HEK293T (cell line): Measurements from ENCODE around the gene APLN.

Source experiments
- CTCF ChIA-PET: fragments of 350-600 bp; formaldehyde crosslinking; extraction: SDS; loops from one replicate; lab custom pipeline; 2021; ENCODE audit warnings: antibody characterized with exemption, inconsistent platforms; lab: Yijun Ruan, JAX
- POLR2A ChIA-PET: fragments of 350-600 bp; formaldehyde crosslinking; extraction: SDS; loops from one replicate; lab custom pipeline; 2020; ENCODE audit warnings: antibody characterized with exemption, inconsistent platforms; lab: Yijun Ruan, JAX
- DNase-seq: peaks from one replicate; pipeline ENCODE4 v3.0.0; 2012; ENCODE audit warnings: mixed read lengths; ENCODE audit errors: extremely low spot score
- ARNT ChIP-seq: fragments of 450-650 bp; IDR thresholded peaks from 2 replicates; pipeline ENCODE4 v1.6.1; 2017; ENCODE audit warnings: mild to moderate bottlenecking
- BHLHE40 ChIP-seq: fragments of 450-650 bp; IDR thresholded peaks from 2 replicates; pipeline ENCODE4 v1.6.1; 2016; ENCODE audit warnings: mild to moderate bottlenecking, moderate library complexity, borderline replicate concordance
- CTBP1 ChIP-seq: fragments of 450-650 bp; IDR thresholded peaks from 2 replicates; pipeline ENCODE4 v1.6.1; 2016; ENCODE audit warnings: borderline replicate concordance
- ELF4 ChIP-seq: fragments of 450-650 bp; IDR thresholded peaks from 2 replicates; pipeline ENCODE4 v1.6.1; 2017; ENCODE audit warnings: antibody characterized with exemption
- FOXA1 ChIP-seq: fragments of 450-650 bp; IDR thresholded peaks from 2 replicates; pipeline ENCODE4 v1.6.1; 2016; ENCODE audit warnings: mild to moderate bottlenecking
- FOXK2 ChIP-seq: fragments of 450-650 bp; IDR thresholded peaks from 2 replicates; pipeline ENCODE4 v1.6.1; 2016; ENCODE audit warnings: mild to moderate bottlenecking
- FOXM1 ChIP-seq: fragments of 450-650 bp; IDR thresholded peaks from 2 replicates; pipeline ENCODE4 v1.6.1; 2017; ENCODE audit warnings: mild to moderate bottlenecking, borderline replicate concordance
- HDGF ChIP-seq: fragments of 450-650 bp; IDR thresholded peaks from 2 replicates; pipeline ENCODE4 v1.6.1; 2017; ENCODE audit warnings: antibody characterized with exemption, borderline replicate concordance
- L3MBTL2 ChIP-seq: fragments of 450-650 bp; conservative IDR thresholded peaks from 2 replicates; pipeline ENCODE4 v1.6.1; 2016; ENCODE audit warnings: mild to moderate bottlenecking
- LEF1 ChIP-seq: fragments of 450-650 bp; IDR thresholded peaks from 2 replicates; pipeline ENCODE4 v1.6.1; 2017; ENCODE audit warnings: mild to moderate bottlenecking, borderline replicate concordance
- NFRKB ChIP-seq: fragments of 450-650 bp; IDR thresholded peaks from 2 replicates; pipeline ENCODE4 v1.6.1; 2016; ENCODE audit warnings: mild to moderate bottlenecking, moderate library complexity
- SP1 ChIP-seq: fragments of 450-650 bp; IDR thresholded peaks from 2 replicates; pipeline ENCODE4 v1.6.1; 2017
- SUZ12 ChIP-seq: fragments of 450-650 bp; IDR thresholded peaks from 2 replicates; pipeline ENCODE4 v1.6.1; 2016; ENCODE audit warnings: mild to moderate bottlenecking
- TARDBP ChIP-seq: fragments of 450-650 bp; IDR thresholded peaks from 2 replicates; pipeline ENCODE4 v1.6.1; 2016
- ZNF384 ChIP-seq: fragments of 450-650 bp; IDR thresholded peaks from 2 replicates; pipeline ENCODE4 v1.6.1; 2016
- TF ChIP-seq, protein P1 (sequence below): fragments of 450-650 bp; IDR thresholded peaks from 2 replicates; pipeline ENCODE4 v1.6.1; 2016

Gene APLN

GRCh38 chrX:129631849-129632248, 22.9 kb downstream of the APLN start:
- POLR2A ChIA-PET = no interaction called here
- CTCF ChIA-PET = no interaction called here
- DNase-seq = no peak
- TF ChIP-seq BHLHE40 (no peak), FOXK2 (no peak), LEF1 (no peak), CTBP1 (no peak), ARNT (no peak), ZNF384 (no peak), ELF4 (no peak), NFRKB (no peak), FOXA1 (no peak), HDGF (no peak), SUZ12 (no peak), SP1 (no peak), TARDBP (no peak)
- TF ChIP-seq, protein P1, sequence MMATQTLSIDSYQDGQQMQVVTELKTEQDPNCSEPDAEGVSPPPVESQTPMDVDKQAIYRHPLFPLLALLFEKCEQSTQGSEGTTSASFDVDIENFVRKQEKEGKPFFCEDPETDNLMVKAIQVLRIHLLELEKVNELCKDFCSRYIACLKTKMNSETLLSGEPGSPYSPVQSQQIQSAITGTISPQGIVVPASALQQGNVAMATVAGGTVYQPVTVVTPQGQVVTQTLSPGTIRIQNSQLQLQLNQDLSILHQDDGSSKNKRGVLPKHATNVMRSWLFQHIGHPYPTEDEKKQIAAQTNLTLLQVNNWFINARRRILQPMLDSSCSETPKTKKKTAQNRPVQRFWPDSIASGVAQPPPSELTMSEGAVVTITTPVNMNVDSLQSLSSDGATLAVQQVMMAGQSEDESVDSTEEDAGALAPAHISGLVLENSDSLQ = no peak

DNA sequence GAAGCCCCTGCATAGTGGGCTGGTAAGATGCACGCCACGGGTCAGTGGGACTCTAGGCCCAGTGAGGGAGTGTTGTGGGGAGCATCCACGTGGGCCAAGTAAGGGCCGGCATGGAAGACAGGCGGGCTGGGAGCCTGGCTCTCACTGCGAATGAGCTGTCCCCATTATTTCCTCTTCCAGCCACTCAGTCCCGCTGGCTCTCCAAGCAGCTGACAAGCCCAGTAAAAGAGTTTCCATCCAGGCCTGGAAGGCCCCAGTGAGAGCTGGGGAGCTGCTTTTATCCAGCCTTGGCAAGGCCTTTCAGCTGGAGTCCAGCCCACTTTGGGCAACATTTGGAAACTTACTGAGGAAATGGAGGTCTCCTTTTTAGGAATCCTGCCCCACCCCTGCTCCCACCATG, 24.9 kb downstream of the APLN start:
- no peak for DNase-seq
- CTCF ChIA-PET = no interaction called here
- TF ChIP-seq ZNF384 (no peak), NFRKB (no peak), FOXM1 (no peak), TARDBP (no peak), BHLHE40 (no peak), ARNT (no peak), ELF4 (no peak), HDGF (no peak), LEF1 (no peak), SP1 (no peak), CTBP1 (no peak), SUZ12 (no peak), L3MBTL2 (no peak), FOXK2 (no peak), FOXA1 (no peak)
- TF ChIP-seq, protein P1 = no peak
- POLR2A ChIA-PET = no interaction called here

GRCh38 chrX:129626026-129626425, 28.7 kb downstream of the APLN start:
- DNase-seq = no peak
- CTCF ChIA-PET = no interaction called here
- POLR2A ChIA-PET = no interaction called here
- TF ChIP-seq TARDBP = no peak
- TF ChIP-seq NFRKB = no peak
- no peak for TF ChIP-seq SP1
- TF ChIP-seq ARNT = no peak
- TF ChIP-seq ZNF384 = no peak
- TF ChIP-seq FOXM1 = no peak
- no peak for TF ChIP-seq CTBP1
- TF ChIP-seq HDGF = no peak
- no peak for TF ChIP-seq BHLHE40
- no peak for TF ChIP-seq FOXK2
- no peak for TF ChIP-seq ELF4
- no peak for TF ChIP-seq SUZ12
- no peak for TF ChIP-seq L3MBTL2
- TF ChIP-seq FOXA1 = no peak
- no peak for TF ChIP-seq LEF1
- TF ChIP-seq, protein P1 = no peak

DNA sequence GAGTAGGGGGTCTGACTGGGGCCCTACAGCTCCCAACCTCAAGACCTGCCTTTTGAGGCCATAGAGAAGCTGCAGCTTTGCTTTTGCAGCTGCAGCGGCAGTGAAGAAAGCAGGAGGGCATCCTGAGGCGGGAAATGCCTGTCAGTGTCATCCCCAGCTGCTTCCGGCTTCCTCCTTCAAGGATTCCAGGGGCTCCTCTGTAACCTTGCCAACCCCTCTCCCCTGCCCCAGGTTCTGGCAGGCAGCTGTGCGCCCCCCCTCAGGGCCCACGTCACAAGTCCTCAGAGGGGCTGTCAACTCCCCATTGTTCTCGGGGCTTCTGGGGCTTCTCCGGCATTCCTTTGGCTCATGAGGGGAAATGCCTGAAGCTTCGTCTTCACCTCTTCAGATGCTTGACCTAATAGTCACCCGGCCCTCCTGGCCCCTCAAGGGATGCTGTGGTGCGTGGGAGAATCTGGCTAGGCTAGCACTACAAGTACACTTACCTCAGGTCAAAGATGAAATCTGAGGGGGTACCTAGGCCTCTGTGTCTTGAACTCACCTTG, 31.9 kb downstream of the APLN start:
- POLR2A ChIA-PET = no interaction called here

GRCh38 chrX:129618997-129619396, 35.8 kb downstream of the APLN start:
- no peak for DNase-seq
- no peak for TF ChIP-seq SP1
- ChIA-PET POLR2A (no interaction called here), CTCF (interaction anchor here (2.3 kb wide), 1 partner anchor 17 kb away, joined by 7 read pairs; no protein-coding TSS in a partner anchor)

More for the DNA sequence above, 31.9 kb downstream of the APLN start:
- no peak for DNase-seq
- CTCF ChIA-PET = interaction anchor here (0.5 to 1.2 kb wide), 2 partner anchors 17 to 23 kb away, joined by 3 to 6 read pairs; no protein-coding TSS in a partner anchor
- TF ChIP-seq LEF1 (no peak), ELF4 (no peak), TARDBP (no peak), ARNT (no peak), FOXA1 (no peak), HDGF (no peak), L3MBTL2 (no peak), SP1 (no peak), FOXK2 (no peak), BHLHE40 (no peak), FOXM1 (no peak), NFRKB (no peak), SUZ12 (no peak), CTBP1 (no peak), ZNF384 (no peak)
- TF ChIP-seq, protein P1 = no peak
